Upper lobe of left lung (tissue), 6 donors: ENCODE data around the gene PCSK5. TPM values are rescaled to one million over a fixed set of nuclear protein-coding genes. Genes with fewer than 3 reads are reported as not detected.

Experiments
- ATAC-seq, 2 donors: fragments of 200-7000 bp; cut with Tn5 transposase; one replicate each; pipeline ENCODE4 v1.9.1; 2022; ENCODE audit warnings: mild to moderate bottlenecking in 2 of 2, moderate library complexity in 2 of 2; ENCODE audit not compliant: low FRiP score in 2 of 2
- DNase-seq, 2 donors: peaks; one replicate each; pipeline ENCODE4 v3.0.0-alpha.2; 2019 to 2020
- H3K27ac ChIP-seq, 4 donors: fragments of 200-600 bp; sonication (generic); one replicate each; pipeline ENCODE4 v1.5.1; 2016 to 2019
- H3K27me3 ChIP-seq, 4 donors: fragments of 200-600 bp; sonication (generic); one replicate each; pipeline ENCODE4 v1.5.1; 2017 to 2019
- H3K36me3 ChIP-seq, 4 donors: fragments of 200-600 bp; sonication (generic); one replicate each; pipeline ENCODE4 v1.5.1; 2016 to 2019
- H3K4me1 ChIP-seq, 4 donors: fragments of 200-600 bp; sonication (generic); one replicate each; pipeline ENCODE4 v1.5.1; 2018 to 2019
- H3K4me3 ChIP-seq, 4 donors: fragments of 200-600 bp; sonication (generic); one replicate each; pipeline ENCODE4 v1.5.1; 2017 to 2019; ENCODE audit warnings: mild to moderate bottlenecking in 2 of 4, moderate library complexity in 1 of 4
- H3K9me3 ChIP-seq, 4 donors: fragments of 200-600 bp; sonication (generic); one replicate each; pipeline ENCODE4 v1.5.1; 2018 to 2019
- EP300 ChIP-seq, 4 donors: sonication (generic); formaldehyde crosslinking; IDR thresholded peaks; one replicate each; pipeline ENCODE4 v1.5.1; 2017; ENCODE audit warnings: antibody characterized with exemption in 4 of 4, control low read depth in 2 of 4
- POLR2A ChIP-seq, 4 donors: fragments of 450-650 bp; IDR thresholded peaks; one replicate each; pipeline ENCODE4 v1.5.1; 2016 to 2017; ENCODE audit warnings: antibody characterized with exemption in 4 of 4, mild to moderate bottlenecking in 2 of 4
- POLR2AphosphoS5 ChIP-seq, 2 donors: sonication (generic); formaldehyde crosslinking; IDR thresholded peaks; one replicate each; pipeline ENCODE4 v1.5.1; 2017; ENCODE audit warnings: antibody characterized with exemption in 2 of 2
- WGBS, 2 donors: methylation state at CpG; one replicate each; pipeline ENCODE4 v1.1.5; 2017 to 2018; 5-methylcytosine and 5-hydroxymethylcytosine counted together
- total RNA-seq, 6 donors: library from RNA; depleted of rRNA in 4 of 6; stranded (reverse); fragments of >200 nt in 4 of 6; gene quantifications; one replicate each; pipeline versions ENCODE4 v1.1.0 to v1.2.1, GENCODE V29; 2016 to 2021
- TF ChIP-seq, protein P1 (sequence below), 6 experiments: fragments of 450-650 bp in 4 of 6; fragments of 200-600 bp in 2 of 6; sonication (generic) in 2 of 6; IDR thresholded peaks; one replicate each; pipeline ENCODE4 v1.5.1; 2016 to 2019; ENCODE audit warnings: antibody characterized with exemption in 6 of 6
- donor health status: DM: no; HTN: no; CAD: no; lungs with moderate emphysema.
- donor health status: DM: no; HTN: yes; CAD: no; lungs with severe emphysema.

Gene PCSK5
- total RNA-seq, 6 donors from 2014 or later, result 12.8 to 29.2 (median 18.3) TPM

DNA sequence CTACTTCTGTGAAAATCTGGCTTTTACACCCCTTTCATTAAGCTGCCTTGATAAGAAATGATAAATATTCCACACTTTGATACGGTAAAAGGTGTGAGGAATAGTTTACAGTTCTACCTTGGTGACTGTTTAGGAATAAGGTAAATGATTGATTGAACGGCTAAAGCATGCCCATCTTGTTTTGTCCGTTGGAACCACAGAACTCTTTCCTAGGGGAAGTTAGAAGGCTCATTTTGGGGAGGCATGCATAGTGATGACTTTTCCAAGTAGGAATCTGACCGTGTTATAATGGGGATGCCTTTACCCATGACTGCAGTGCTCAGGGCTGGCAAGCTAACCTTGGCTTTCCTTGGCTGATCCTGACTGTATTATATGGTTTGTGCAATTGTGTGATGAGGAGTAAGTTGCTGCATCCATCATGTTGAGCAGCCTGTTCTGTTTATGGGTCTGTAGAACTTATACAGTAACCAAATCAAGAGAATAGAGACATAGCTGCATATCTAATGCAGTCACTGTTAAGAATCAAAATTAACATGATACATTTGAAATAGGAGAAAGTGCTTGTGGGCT, 24.5 kb downstream of the PCSK5 start:
- H3K4me3 ChIP-seq, result no peak overlapping the region
- WGBS, 2 donors, result 84 to 89% methylated on average over 4 of the region's 4 CpGs
- DNase-seq, result no peak
- H3K4me1 ChIP-seq, result no peaks in the 10 kb centered on the region
- no peaks in the 10 kb centered on the region for H3K36me3 ChIP-seq
- no peaks in the 10 kb centered on the region for H3K27me3 ChIP-seq
- H3K9me3 ChIP-seq, result no peaks in the 10 kb centered on the region
- no peak for ATAC-seq
- no peak for TF ChIP-seq POLR2AphosphoS5 (IDR thresholded peaks at IDR 0.05)
- no peak for TF ChIP-seq EP300 (IDR thresholded peaks at IDR 0.05)
- TF ChIP-seq POLR2A (IDR thresholded peaks at IDR 0.05), result no peak
- TF ChIP-seq, protein P1, sequence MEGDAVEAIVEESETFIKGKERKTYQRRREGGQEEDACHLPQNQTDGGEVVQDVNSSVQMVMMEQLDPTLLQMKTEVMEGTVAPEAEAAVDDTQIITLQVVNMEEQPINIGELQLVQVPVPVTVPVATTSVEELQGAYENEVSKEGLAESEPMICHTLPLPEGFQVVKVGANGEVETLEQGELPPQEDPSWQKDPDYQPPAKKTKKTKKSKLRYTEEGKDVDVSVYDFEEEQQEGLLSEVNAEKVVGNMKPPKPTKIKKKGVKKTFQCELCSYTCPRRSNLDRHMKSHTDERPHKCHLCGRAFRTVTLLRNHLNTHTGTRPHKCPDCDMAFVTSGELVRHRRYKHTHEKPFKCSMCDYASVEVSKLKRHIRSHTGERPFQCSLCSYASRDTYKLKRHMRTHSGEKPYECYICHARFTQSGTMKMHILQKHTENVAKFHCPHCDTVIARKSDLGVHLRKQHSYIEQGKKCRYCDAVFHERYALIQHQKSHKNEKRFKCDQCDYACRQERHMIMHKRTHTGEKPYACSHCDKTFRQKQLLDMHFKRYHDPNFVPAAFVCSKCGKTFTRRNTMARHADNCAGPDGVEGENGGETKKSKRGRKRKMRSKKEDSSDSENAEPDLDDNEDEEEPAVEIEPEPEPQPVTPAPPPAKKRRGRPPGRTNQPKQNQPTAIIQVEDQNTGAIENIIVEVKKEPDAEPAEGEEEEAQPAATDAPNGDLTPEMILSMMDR (IDR thresholded peaks at IDR 0.05), result no peak
- H3K27ac ChIP-seq, result no peak overlapping the region

DNA sequence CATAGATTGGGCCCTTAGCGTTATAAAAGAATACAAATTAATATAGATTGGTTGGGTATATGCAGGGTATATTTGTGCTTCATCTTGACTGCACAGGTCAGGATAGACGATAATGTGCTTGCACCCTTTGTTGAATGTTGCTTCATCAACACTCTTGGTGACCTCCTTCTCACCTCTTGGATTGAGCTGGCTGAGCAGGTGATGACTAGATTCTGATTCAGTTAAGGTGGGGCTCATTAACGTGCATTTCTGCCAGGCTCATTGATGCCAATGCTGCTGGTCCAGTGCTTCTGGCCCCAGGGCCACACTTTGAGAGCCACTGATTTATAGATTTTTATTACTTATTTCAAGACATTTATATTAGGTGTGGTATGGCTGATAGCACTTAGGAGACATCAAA, 27.7 kb downstream of the PCSK5 start:
- DNase-seq (no peak), ATAC-seq (no peak)
- Histone ChIP-seq H3K27ac (no peak overlapping the region), H3K4me1 (no peaks in the 10 kb centered on the region), H3K36me3 (no peaks in the 10 kb centered on the region), H3K9me3 (no peaks in the 10 kb centered on the region), H3K27me3 (no peaks in the 10 kb centered on the region), H3K4me3 (no peak overlapping the region)
- WGBS, 2 donors, result 74% methylated on average over 3 of the region's 3 CpGs
- TF ChIP-seq, protein P1 (IDR thresholded peaks at IDR 0.05), result no peak
- TF ChIP-seq POLR2AphosphoS5 (IDR thresholded peaks at IDR 0.05) (no peak), POLR2A (IDR thresholded peaks at IDR 0.05) (no peak), EP300 (IDR thresholded peaks at IDR 0.05) (no peak)

DNA sequence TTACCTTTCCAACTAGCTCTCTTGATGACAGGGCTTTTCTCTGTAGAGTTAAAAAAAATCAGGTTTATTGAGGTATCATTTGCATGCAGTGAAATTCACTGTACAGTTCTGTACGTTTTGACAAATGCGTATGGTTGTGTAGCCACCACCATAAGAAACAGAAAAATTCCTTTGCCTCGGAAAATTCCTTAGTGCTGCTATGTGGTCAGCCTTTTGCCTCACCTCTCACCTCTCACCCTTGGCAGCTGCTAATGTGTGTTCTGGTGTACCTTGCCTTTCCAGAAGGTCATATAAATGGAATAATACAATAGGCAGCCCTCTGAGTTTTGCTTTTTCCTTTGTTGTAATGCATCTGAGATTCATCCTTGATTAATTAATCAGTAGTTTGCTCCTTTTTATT, 28.4 kb downstream of the PCSK5 start:
- no peaks in the 10 kb centered on the region for H3K9me3 ChIP-seq
- no peaks in the 10 kb centered on the region for H3K4me1 ChIP-seq
- 81 to 88% methylated on average over 3 of the region's 3 CpGs for WGBS, 2 donors
- DNase-seq (no peak), ATAC-seq (no peak)
- no peaks in the 10 kb centered on the region for H3K27me3 ChIP-seq
- no peaks in the 10 kb centered on the region for H3K36me3 ChIP-seq
- H3K4me3 ChIP-seq, result no peak overlapping the region
- TF ChIP-seq EP300 (IDR thresholded peaks at IDR 0.05), result no peak
- TF ChIP-seq, protein P1 (IDR thresholded peaks at IDR 0.05), result no peak
- TF ChIP-seq POLR2A (IDR thresholded peaks at IDR 0.05), result no peak
- no peak for TF ChIP-seq POLR2AphosphoS5 (IDR thresholded peaks at IDR 0.05)
- no peak overlapping the region for H3K27ac ChIP-seq

DNA sequence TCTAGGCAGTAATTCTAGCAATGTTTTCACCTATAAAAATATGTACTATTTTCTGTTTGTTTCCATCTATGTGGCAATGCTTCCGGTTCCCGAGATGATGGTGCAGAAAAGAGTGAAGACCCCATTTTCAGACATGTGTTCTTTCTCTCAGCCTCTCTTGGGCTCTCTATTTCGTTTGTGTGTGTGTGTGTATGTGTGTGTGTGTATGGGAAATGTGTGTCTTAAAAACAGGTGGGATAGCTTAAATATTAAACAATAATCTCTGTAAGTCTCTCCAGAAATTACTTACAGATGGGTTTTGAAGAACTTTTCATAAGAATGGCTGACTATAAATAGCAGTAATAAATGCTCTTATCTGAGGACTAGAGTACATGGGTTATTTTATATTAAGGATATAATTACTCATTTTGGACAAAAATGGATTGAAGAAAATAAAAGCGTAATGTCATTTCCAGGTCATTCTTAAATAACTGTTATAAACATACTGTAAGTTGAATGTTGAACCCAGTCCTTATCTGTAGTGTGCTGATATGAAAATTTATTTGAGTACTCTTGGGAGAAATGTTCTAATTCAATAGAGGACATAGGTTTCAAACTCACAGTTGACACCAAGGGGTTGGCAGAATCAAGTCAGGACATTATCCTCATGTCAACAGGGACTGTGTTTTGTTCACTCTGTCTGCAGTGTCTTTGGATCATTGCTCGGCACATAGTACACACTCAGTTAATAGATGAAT, 31.1 kb downstream of the PCSK5 start:
- ATAC-seq (no peak), DNase-seq (no peak)
- no peak overlapping the region for H3K4me3 ChIP-seq
- no peaks in the 10 kb centered on the region for H3K27me3 ChIP-seq
- TF ChIP-seq, protein P1 (IDR thresholded peaks at IDR 0.05), result no peak
- TF ChIP-seq POLR2AphosphoS5 (IDR thresholded peaks at IDR 0.05) (no peak), POLR2A (IDR thresholded peaks at IDR 0.05) (no peak), EP300 (IDR thresholded peaks at IDR 0.05) (no peak)
- H3K27ac ChIP-seq, result no peak overlapping the region
- H3K9me3 ChIP-seq, result no peaks in the 10 kb centered on the region
- WGBS, 2 donors, result 78 to 80% methylated on average over 5 of the region's 5 CpGs
- no peaks in the 10 kb centered on the region for H3K4me1 ChIP-seq
- no peaks in the 10 kb centered on the region for H3K36me3 ChIP-seq

DNA sequence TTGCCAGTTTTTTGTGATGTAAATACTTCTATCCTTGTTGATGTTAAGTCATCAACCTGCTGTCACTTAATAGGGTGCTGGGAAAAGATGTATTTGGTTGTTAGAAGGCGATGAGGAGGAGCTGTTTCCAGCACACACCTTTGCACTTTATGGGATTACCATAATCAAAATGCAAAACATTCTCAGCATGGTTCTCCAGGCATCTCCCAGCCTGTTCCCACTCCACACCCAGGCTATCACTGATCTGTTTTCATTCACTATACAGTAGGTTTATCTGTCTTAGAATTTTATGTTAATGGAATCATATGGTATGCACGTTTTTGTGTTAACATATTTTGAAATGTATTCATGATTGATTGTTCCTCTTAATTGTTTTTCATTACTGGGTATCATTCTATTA, 35.9 kb downstream of the PCSK5 start:
- no peak overlapping the region for H3K4me3 ChIP-seq
- H3K9me3 ChIP-seq, result no peaks in the 10 kb centered on the region
- TF ChIP-seq POLR2AphosphoS5 (IDR thresholded peaks at IDR 0.05) (no peak), EP300 (IDR thresholded peaks at IDR 0.05) (no peak), POLR2A (IDR thresholded peaks at IDR 0.05) (no peak)
- TF ChIP-seq, protein P1 (IDR thresholded peaks at IDR 0.05), result no peak
- DNase-seq, result no peak
- ATAC-seq, result no peak
- H3K27ac ChIP-seq, result no peak overlapping the region
- WGBS, 2 donors, result 63 to 66% methylated on average over 2 of the region's 2 CpGs
- peaks cover 0 to 11% (median 3%) of the 10 kb centered on the region in 4 donors for H3K4me1 ChIP-seq
- H3K27me3 ChIP-seq, result no peaks in the 10 kb centered on the region
- H3K36me3 ChIP-seq, result no peaks in the 10 kb centered on the region
